ENCODE data around the gene MPG.

DNA sequence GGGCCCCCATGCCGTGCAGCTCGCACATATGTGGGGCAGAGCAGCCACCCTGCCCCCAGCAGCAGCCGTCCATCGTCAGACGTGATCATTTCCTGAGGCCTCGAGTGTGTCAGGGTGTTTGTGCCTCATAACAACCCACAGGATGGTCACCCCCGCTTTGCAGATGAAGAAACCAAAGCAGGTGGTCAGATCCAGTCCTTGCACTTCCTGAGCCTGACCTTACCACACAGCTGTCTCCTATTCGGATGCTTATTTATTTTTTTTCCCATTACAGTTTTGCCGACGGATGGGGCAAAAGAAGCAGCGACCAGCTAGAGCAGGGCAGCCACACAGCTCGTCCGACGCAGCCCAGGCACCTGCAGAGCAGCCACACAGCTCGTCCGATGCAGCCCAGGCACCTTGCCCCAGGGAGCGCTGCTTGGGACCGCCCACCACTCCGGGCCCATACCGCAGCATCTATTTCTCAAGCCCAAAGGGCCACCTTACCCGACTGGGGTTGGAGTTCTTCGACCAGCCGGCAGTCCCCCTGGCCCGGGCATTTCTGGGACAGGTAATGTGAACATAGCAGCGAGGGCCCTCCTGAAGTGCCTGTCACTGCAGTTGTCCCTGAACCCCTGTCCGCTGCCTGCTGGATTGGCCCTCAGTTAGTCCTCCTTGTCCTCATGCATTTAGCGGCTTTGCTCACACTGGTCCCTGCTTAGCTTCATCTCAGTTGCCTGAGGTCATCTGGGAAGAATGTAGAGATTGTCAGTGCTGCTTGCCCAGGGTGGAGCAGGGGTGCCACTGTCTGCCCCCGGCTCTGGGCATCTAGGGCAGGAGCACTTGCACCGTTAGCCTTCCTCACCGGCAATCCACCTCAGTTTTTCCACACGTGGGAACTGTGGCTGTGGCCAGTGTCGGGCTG lies 1.4 kb downstream of the MPG start:
- no peak for TF ChIP-seq POLR2A (IDR thresholded peaks at IDR 0.05)
- TF ChIP-seq, protein P1, sequence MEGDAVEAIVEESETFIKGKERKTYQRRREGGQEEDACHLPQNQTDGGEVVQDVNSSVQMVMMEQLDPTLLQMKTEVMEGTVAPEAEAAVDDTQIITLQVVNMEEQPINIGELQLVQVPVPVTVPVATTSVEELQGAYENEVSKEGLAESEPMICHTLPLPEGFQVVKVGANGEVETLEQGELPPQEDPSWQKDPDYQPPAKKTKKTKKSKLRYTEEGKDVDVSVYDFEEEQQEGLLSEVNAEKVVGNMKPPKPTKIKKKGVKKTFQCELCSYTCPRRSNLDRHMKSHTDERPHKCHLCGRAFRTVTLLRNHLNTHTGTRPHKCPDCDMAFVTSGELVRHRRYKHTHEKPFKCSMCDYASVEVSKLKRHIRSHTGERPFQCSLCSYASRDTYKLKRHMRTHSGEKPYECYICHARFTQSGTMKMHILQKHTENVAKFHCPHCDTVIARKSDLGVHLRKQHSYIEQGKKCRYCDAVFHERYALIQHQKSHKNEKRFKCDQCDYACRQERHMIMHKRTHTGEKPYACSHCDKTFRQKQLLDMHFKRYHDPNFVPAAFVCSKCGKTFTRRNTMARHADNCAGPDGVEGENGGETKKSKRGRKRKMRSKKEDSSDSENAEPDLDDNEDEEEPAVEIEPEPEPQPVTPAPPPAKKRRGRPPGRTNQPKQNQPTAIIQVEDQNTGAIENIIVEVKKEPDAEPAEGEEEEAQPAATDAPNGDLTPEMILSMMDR (IDR thresholded peaks at IDR 0.05 in 4 of 5, conservative IDR thresholded peaks at IDR 0.05 in 1 of 5) = no peak
